Measurements from ENCODE around the gene IL9.
"Not testable (repeated sequence)": the region's sequence is repeated elsewhere in the genome, so short reads cannot be mapped to it uniquely, and the experiment has no call there.

IL9 gene

GRCh38 chr5:135869935-135870334, 25.7 kb downstream of the IL9 start:
- DNase-seq (ENCODE audit: low read depth in 4 of 4, low spot score in 1 of 4), result no peak

GRCh38 chr5:135869276-135869675, 26.4 kb downstream of the IL9 start:
- no peak for DNase-seq (ENCODE audit: low read depth in 4 of 4, low spot score in 1 of 4)

DNA sequence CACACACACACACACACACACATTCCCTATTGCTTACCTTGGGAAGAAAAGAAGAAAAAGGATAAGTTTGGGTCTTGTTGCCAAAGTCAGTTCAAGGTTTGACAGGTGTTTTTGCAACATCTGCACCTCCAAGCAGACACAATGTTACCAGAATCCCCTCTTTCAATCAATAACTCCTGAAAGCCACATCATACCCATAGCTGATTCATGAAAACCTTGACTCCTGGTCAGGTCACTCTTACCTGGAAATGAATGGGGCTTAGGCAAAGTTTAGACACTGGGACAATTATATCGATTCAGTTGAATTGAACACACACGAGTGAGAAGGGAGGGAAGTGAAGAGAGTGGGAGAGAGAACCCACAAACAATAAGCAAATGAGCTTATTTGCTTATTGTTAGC, 27.0 kb downstream of the IL9 start:
- DNase-seq (ENCODE audit: low read depth in 4 of 4, low spot score in 1 of 4), result no peak

- no peak for DNase-seq (ENCODE audit: low read depth in 4 of 4, low spot score in 1 of 4)
Observed at GRCh38 chr5:135867599-135867998, 28.0 kb downstream of the IL9 start.

GRCh38 chr5:135866016-135866415, 29.6 kb downstream of the IL9 start:
- DNase-seq (ENCODE audit: low read depth in 4 of 4, low spot score in 1 of 4), result no peak

DNA sequence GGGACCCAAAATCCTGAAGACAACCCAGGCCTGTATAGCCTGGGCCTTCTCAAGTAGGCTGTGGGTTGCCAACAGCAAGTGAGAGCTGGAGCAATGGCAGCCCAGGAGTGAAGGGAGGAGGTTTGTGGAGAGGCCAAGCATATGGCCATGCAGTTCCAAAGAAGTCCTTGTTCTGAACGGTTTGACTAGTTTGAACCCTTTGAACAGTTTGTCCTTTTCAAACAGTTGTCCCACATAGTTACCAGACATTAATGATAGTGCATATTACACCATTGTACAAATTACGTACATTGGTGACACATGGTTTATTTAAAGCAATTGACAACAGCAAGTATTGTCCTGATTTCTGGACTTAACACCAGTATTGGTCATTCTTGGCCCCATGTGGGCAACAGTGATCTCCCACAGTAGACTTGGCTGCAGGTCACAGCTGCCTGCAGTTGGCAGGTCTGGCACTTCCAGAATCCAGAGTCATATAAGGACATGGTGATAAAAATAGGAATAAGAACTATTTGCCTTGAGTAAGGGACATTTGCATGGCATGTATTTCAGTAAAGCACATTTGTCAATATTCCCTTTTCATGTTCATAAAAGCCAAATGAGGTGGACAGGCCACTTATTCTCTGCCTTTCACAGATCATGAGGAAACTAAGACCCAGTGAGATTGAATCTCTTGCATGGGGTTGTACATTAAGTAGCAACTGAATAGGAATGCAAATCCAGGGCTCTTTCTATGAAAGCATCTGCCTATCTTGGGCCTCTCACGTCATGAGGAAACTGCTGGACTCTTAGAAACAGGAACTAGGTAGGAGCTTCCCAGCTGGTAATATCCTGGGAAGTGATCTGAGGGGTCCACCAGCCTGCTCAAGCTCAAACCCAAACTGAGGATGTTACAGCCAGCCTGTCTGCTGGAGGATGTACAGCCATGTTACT, 30.9 kb downstream of the IL9 start:
- no peak for DNase-seq (ENCODE audit: low read depth in 4 of 4, low spot score in 1 of 4)

- DNase-seq (ENCODE audit: low read depth in 4 of 4, low spot score in 1 of 4), result no peak
Observed at GRCh38 chr5:135862744-135863143, 32.9 kb downstream of the IL9 start.

DNA sequence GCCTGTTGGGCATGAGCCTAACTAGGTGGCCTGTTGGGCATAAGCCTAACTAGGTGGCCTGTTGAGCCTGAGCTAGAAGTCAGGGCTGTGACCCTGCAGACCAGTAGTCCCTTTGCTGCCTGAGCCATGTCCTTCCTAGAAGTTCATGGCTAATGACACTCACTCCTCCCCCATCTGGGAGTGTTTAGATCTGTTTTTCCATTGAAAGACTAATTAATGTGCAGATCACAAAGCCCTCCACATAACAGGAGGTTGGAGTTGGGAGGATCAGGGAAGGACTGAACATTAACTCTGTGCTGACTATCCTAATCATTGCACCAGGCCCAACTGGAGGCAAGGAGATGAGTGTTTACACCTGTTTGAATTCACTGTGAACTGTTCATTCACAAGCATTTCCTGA, 33.6 kb downstream of the IL9 start:
- no peak for DNase-seq (ENCODE audit: low read depth in 4 of 4, low spot score in 1 of 4)

DNA sequence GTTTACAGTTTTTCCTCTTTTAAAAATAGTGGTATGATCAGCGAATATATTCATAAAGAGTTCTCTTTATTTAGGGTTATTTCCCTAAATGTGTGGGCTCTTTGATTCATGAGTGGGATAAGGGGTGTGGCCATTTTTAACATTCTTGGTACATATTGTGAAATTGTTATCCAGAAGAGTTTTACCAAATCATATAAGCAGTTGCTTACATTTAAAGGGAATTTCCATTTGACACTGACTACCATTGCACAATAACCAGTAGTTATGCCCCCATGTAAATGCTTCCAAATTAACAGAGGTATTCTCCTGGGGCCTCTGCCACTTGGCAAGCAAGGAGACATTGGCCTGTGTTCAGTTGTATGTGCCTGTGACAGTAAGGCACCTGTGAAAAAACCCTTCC, 34.0 kb downstream of the IL9 start:
- DNase-seq (ENCODE audit: low read depth in 4 of 4, low spot score in 1 of 4), result no peak

- no peak for DNase-seq (ENCODE audit: low read depth in 4 of 4, low spot score in 1 of 4)
Observed at GRCh38 chr5:135859641-135860040, 36.0 kb downstream of the IL9 start.

DNA sequence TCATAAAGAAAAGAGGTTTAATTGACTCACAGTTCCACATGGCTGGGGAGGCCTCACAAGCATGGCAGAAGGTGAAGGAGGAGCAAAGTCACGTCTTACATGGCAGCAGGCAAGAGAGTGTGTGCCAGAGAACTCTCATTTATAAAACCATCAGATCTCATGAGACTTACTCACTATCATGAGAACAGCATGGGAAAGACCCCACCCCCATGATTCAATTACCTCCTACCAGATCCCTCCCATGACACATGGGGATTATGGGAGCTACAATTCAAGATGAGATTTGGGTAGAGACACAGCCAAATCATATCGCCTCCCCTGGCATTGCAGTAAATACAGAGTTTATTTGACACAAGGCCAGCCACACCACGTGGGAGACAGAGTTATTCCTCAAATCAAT, 36.5 kb downstream of the IL9 start:
- DNase-seq (ENCODE audit: low read depth in 4 of 4, low spot score in 1 of 4), result not testable (repeated sequence)

DNA sequence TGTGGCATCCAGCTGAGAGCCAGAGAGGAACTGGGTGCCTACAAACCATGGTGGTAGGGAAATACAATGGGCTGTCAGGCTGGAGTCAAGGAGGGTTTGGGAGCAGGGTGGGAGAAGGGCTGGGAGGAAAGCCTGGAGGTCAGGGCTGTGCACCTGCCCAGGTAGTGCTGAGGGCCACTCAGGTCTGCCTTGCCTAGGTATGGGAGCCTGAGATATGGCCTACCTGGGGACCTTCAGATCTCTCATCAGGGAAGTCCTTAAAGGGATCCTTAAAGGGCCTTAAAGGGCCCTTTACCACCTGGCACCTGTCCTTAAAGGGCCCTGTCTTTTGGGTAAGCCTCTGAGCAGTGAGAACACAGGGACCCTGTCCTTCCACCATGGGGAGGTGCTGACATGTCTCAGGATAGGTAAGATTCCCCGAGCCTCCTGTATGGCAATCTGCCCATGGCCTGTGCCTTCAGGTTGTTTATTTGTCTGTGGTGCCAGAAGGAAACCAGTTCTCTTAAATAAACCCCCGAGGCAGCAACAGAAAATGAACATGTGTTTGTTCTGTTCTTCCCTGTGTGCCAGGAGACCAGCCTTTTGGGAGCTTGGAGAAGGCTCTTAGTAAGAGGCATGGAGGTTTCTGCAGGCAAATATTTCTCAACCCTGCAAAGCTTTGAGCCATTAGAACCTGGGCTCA, 37.9 kb downstream of the IL9 start:
- DNase-seq (ENCODE audit: low read depth in 4 of 4, low spot score in 1 of 4), result no peak

- DNase-seq (ENCODE audit: low read depth in 4 of 4, low spot score in 1 of 4), result no peak
Observed at GRCh38 chr5:135851915-135852845, 43.5 kb downstream of the IL9 start.

DNA sequence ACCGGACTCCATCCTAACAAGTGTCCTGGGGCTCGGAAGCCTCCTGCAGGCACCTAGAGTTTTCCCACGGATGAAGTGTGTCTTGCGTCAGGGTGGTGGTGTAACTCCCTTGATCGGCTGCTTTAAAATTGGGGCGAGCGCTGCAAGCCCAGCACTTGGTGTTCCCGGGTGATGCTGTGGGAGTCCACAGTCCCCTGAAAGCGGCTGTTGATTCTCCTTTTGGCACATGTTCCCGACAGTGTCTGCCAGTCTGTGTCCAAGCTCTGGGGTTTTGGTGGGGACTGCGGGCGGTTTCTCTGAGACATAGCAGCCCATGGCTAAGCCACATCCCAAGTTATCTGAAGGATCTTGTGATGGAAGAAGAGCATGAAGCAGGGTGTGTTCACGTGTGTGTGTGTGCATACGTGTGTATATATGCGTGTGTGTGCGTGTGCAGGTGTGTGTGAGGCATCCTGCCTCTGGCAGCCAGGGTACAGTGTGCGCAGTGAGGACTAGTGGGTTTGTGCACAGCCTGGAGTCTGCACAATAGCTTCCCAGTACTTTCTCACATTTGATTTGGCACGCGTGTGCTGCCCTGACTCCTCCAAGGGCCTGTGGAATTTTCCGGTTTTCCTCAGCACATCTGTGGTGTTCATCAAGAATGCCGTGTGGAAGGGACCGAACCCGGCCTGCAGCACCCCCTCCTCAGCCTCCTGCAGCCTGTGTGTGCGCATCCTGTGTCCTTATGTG, 44.3 kb downstream of the IL9 start:
- DNase-seq (ENCODE audit: low read depth in 4 of 4, low spot score in 1 of 4), result no peak

DNA sequence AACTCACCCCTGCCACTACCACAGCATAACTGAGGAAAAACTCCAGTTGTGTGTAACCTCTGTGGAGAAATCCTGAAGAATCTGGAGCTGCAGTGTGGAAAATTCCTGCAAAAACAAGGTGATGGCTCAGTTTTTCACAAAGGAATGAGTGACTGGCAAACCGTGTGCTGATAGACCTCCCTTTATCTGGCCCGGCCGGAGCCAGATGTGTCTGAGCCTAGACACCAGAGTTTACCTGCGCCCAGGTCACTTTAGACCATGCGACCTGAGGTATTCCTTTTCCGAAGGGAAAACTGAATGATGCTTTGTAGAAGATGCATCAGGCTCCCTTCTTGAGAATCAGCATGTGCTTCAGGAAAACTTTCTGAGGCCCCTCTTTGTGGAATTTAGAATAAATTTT, 45.0 kb downstream of the IL9 start:
- DNase-seq (ENCODE audit: low read depth in 4 of 4, low spot score in 1 of 4), result no peak

GRCh38 chr5:135850231-135850630, 45.4 kb downstream of the IL9 start:
- DNase-seq (ENCODE audit: low read depth in 4 of 4, low spot score in 1 of 4), result no peak

DNA sequence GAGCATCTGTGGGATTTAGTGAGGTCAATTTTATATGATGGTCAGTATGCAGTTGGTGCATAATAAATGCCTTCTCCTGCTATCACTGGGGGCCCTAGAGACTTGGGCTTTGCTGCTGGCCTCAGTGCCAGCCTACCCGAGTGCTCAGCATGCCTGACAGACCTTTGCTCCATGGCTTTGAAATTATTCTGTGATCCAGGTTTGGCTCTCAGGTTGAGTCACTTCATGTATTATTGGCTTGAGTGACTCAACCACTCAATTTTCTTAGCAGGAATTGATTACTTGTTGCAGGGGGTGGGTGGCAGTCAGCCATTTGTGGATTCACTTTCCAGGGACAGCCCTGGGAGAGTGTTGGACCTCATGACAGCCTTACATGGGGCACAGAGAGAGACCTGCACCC, 47.7 kb downstream of the IL9 start:
- no peak for DNase-seq (ENCODE audit: low read depth in 4 of 4, low spot score in 1 of 4)

DNA sequence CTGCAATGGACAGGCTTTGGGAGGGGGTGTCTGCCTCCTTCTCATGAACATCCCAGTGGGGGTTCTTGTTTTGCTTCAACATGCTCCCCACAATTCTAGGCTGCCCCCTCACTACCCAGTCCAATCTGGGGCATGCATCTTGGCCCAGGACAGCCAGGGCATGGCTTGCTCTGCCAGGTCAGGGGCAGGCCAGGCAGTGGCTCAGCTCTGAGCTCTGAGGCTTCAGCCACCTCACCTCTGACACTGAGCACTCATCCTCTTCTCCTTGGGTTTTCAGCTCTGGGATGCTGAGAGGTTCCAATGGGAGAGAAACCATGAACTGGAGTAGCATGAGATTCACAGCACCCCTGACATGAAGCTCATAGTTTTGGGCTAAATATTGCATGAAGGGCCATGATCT, 49.3 kb downstream of the IL9 start:
- no peak for DNase-seq (ENCODE audit: low read depth in 4 of 4, low spot score in 1 of 4)

GRCh38 chr5:135843571-135844337, 51.9 kb downstream of the IL9 start:
- no peak for DNase-seq (ENCODE audit: low read depth in 4 of 4, low spot score in 1 of 4)

GRCh38 chr5:135842737-135843136, 52.9 kb downstream of the IL9 start:
- no peak for DNase-seq (ENCODE audit: low read depth in 4 of 4, low spot score in 1 of 4)
